Muscle layer of duodenum (tissue), 2 donors: ENCODE measurements around the gene MFAP4.
A peak's percentile ranks its signal among the peaks of the same experiment; 100 is the strongest.

Experiments
- H3K27ac ChIP-seq: one replicate; pipeline ENCODE4 v1.7.0; 2013; ENCODE audit warnings: mild to moderate bottlenecking, low read length
- H3K27me3 ChIP-seq: one replicate; pipeline ENCODE4 v1.7.0; 2013; ENCODE audit warnings: low read depth, mild to moderate bottlenecking, control low read depth, low read length
- H3K36me3 ChIP-seq, 2 donors: one replicate each; pipeline ENCODE4 v1.7.0; 2013; ENCODE audit warnings: low read length in 2 of 2, control low read depth in 1 of 2, mild to moderate bottlenecking in 1 of 2; ENCODE audit not compliant: insufficient read depth in 2 of 2, control insufficient read depth in 1 of 2
- H3K4me1 ChIP-seq, 2 donors: one replicate each; pipeline ENCODE4 v1.7.0; 2013; ENCODE audit warnings: low read length in 2 of 2, mild to moderate bottlenecking in 2 of 2, control low read depth in 1 of 2, moderate library complexity in 1 of 2; ENCODE audit not compliant: insufficient read depth in 2 of 2, control insufficient read depth in 1 of 2
- H3K4me3 ChIP-seq, 2 donors: one replicate each; pipeline ENCODE4 v1.7.0; 2013; ENCODE audit warnings: low read length in 2 of 2, low read depth in 1 of 2, mild to moderate bottlenecking in 1 of 2
- H3K9me3 ChIP-seq, 2 donors: one replicate each; pipeline ENCODE4 v1.7.0; 2013; ENCODE audit warnings: low read length in 2 of 2, control low read depth in 1 of 2, mild to moderate bottlenecking in 1 of 2; ENCODE audit not compliant: control insufficient read depth in 1 of 2
- donor health status: healthy.

MFAP4 gene

GRCh38 chr17:19382531-19383444, 4.2 kb downstream of the MFAP4 start:
- peaks cover 23 to 50% of the 10 kb centered on the region in 2 donors for H3K4me1 ChIP-seq
- H3K36me3 ChIP-seq = peaks cover 26 to 48% of the 10 kb centered on the region in 2 donors
- H3K27ac ChIP-seq = no peak overlapping the region
- no peak overlapping the region for H3K4me3 ChIP-seq
- H3K27me3 ChIP-seq = no peaks in the 10 kb centered on the region
- no peaks in the 10 kb centered on the region for H3K9me3 ChIP-seq

GRCh38 chr17:19381741-19382444, 5.1 kb downstream of the MFAP4 start:
- H3K27ac ChIP-seq = no peak overlapping the region
- H3K9me3 ChIP-seq = no peaks in the 10 kb centered on the region
- no peak overlapping the region for H3K4me3 ChIP-seq
- H3K4me1 ChIP-seq = peaks cover 22 to 49% of the 10 kb centered on the region in 2 donors
- no peaks in the 10 kb centered on the region for H3K27me3 ChIP-seq
- peaks cover 26 to 48% of the 10 kb centered on the region in 2 donors for H3K36me3 ChIP-seq

GRCh38 chr17:19381361-19381740, 5.6 kb downstream of the MFAP4 start:
- Histone ChIP-seq H3K27ac (no peak overlapping the region), H3K9me3 (no peaks in the 10 kb centered on the region), H3K4me1 (peaks cover 19 to 48% of the 10 kb centered on the region in 2 donors), H3K36me3 (peaks cover 26 to 48% of the 10 kb centered on the region in 2 donors), H3K4me3 (no peak overlapping the region), H3K27me3 (no peaks in the 10 kb centered on the region)

GRCh38 chr17:19380481-19381301, 6.3 kb downstream of the MFAP4 start:
- Histone ChIP-seq H3K27ac (no peak overlapping the region), H3K36me3 (peaks cover 26 to 48% of the 10 kb centered on the region in 2 donors)

GRCh38 chr17:19379361-19380065, 7.5 kb downstream of the MFAP4 start:
- H3K4me1 ChIP-seq = peaks cover 13 to 30% of the 10 kb centered on the region in 2 donors
- H3K9me3 ChIP-seq = no peaks in the 10 kb centered on the region
- peak overlapping the region; percentile 81 to 83 for H3K4me3 ChIP-seq
- H3K36me3 ChIP-seq = peaks cover 26 to 48% of the 10 kb centered on the region in 2 donors
- H3K27ac ChIP-seq = peak overlapping the region; percentile 82
- no peaks in the 10 kb centered on the region for H3K27me3 ChIP-seq

More at GRCh38 chr17:19380481-19381301, 6.3 kb downstream of the MFAP4 start:
- no peaks in the 10 kb centered on the region for H3K9me3 ChIP-seq
- peaks cover 17 to 41% of the 10 kb centered on the region in 2 donors for H3K4me1 ChIP-seq
- H3K27me3 ChIP-seq = no peaks in the 10 kb centered on the region
- no peak overlapping the region for H3K4me3 ChIP-seq

- Histone ChIP-seq H3K4me3 (peak within 1 kb of the TSS; percentile 81 to 88), H3K27me3 (no peaks in the 10 kb centered on the region), H3K4me1 (peaks cover 6 to 21% of the 10 kb centered on the region in 2 donors), H3K36me3 (peaks cover 23 to 40% of the 10 kb centered on the region in 2 donors), H3K27ac (peak within 1 kb of the TSS; percentile 96), H3K9me3 (no peaks in the 10 kb centered on the region)
Measured at GRCh38 chr17:19378416-19379360, 8.3 kb downstream of the MFAP4 start, which contains the start of gene MAPK7. Gene MAPK7 (plus strand): TSS chr17:19378498. CDS start chr17:19378901, 403 bp downstream.

GRCh38 chr17:19377602-19378415, 9.2 kb downstream of the MFAP4 start:
- H3K27ac ChIP-seq = peak overlapping the region; percentile 96
- H3K4me1 ChIP-seq = peaks cover 4 to 18% of the 10 kb centered on the region in 2 donors
- peaks cover 16 to 34% of the 10 kb centered on the region in 2 donors for H3K36me3 ChIP-seq
- H3K27me3 ChIP-seq = no peaks in the 10 kb centered on the region
- H3K4me3 ChIP-seq = peak overlapping the region; percentile 81 to 88
- H3K9me3 ChIP-seq = no peaks in the 10 kb centered on the region

GRCh38 chr17:19376811-19377210, 10.2 kb downstream of the MFAP4 start:
- Histone ChIP-seq H3K9me3 (no peaks in the 10 kb centered on the region), H3K36me3 (peaks cover 12 to 26% of the 10 kb centered on the region in 2 donors), H3K4me3 (peak overlapping the region; percentile 81 to 88), H3K4me1 (peaks cover 4 to 18% of the 10 kb centered on the region in 2 donors), H3K27ac (peak overlapping the region; percentile 96), H3K27me3 (no peaks in the 10 kb centered on the region)

- no peak overlapping the region for H3K27ac ChIP-seq
- H3K27me3 ChIP-seq = no peaks in the 10 kb centered on the region
- H3K4me1 ChIP-seq = peaks cover 4 to 18% of the 10 kb centered on the region in 2 donors
- H3K4me3 ChIP-seq = no peak overlapping the region
- peaks cover 12 to 16% of the 10 kb centered on the region in 2 donors for H3K36me3 ChIP-seq
- H3K9me3 ChIP-seq = no peaks in the 10 kb centered on the region
Measured at GRCh38 chr17:19375732-19376131, 11.3 kb downstream of the MFAP4 start.
